Measurements from ENCODE around the gene PLP2.
"Not testable (repeated sequence)": the region's sequence is repeated elsewhere in the genome, so short reads cannot be mapped to it uniquely, and the experiment has no call there.

Gene PLP2

DNA sequence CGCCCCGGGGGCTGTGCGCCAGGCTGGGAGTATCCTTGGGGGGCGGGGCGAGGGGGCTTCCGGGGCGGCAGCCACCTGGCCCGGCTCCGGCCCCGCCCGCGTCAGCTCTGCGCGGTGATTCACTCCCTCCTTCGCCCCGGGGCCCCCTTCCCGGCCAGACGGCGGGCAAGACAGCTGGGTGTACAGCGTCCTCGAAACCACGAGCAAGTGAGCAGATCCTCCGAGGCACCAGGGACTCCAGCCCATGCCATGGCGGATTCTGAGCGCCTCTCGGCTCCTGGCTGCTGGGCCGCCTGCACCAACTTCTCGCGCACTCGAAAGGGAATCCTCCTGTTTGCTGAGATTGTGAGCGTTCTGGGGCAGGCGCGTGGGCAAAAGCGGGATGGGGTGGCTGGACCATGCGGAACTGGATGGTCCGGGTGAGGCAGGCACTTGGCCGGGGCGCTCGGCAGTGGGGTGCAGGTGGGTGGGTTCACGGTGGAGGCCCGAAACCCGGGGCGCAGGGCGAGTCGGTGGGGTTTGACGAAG is at the start of gene PLP2:
PLP2 (plus strand) TSS at position 147 of the 528 bp plus-strand sequence; CDS start at position 250, 103 bp downstream.
- H3K4me1 Mint-ChIP-seq = peaks cover 28 to 57% of the 10 kb centered on the region in 2 donors
- H3K9me3 Mint-ChIP-seq = peaks cover 0 to 7% of the 10 kb centered on the region in 2 donors
- H3K27me3 Mint-ChIP-seq = no peaks in the 10 kb centered on the region
- ATAC-seq (replicated peaks) (peak; percentile 45 to 58), DNase-seq (peak; percentile 55)
- H3K4me3 Mint-ChIP-seq = peak within 1 kb of the TSS; percentile 90 to 93
- H3K27ac Mint-ChIP-seq = peak within 1 kb of the TSS; percentile 96
- peaks cover 17 to 29% of the 10 kb centered on the region in 2 donors for H3K36me3 Mint-ChIP-seq

GRCh38 chrX:49122499-49122898 is 49.2 kb upstream of the PLP2 start:
- DNase-seq (no peak), ATAC-seq (replicated peaks) (no peak)
- Mint-ChIP-seq H3K27me3 (peaks cover 0 to 3% of the 10 kb centered on the region in 2 donors), H3K27ac (peak overlapping the region; percentile 97), H3K36me3 (peaks cover 14 to 27% of the 10 kb centered on the region in 2 donors), H3K4me3 (peak overlapping the region; percentile 93 to 97), H3K9me3 (no peaks in the 10 kb centered on the region), H3K4me1 (peaks cover 17 to 27% of the 10 kb centered on the region in 2 donors)

GRCh38 chrX:49127742-49128258 is 43.9 kb upstream of the PLP2 start:
- H3K27ac Mint-ChIP-seq; H3K27me3 Mint-ChIP-seq; H3K9me3 Mint-ChIP-seq; H3K4me1 Mint-ChIP-seq; H3K36me3 Mint-ChIP-seq; DNase-seq; H3K4me3 Mint-ChIP-seq; ATAC-seq (replicated peaks): not testable (repeated sequence)

GRCh38 chrX:49129427-49129826 is 42.3 kb upstream of the PLP2 start:
- DNase-seq = no peak

DNA sequence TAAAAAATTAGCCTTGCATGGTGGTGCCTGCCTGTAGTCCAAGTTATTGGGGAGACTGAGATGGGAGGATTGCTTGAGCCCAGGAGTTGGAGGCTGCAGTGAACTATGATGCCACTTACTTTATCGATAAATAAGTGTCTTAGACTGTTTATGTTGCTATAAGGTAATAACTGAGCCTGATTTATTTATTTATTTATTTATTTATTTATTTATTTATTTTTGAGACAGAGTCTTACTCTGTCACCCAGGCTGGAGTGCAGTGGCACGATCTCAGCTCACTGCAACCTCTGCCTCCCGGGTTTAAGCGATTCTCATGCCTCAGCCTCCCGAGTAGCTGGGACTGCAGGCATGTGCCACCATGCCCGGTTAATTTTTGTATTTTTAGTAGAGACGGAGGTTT is 39.4 kb upstream of the PLP2 start:
- not testable (repeated sequence) for H3K9me3 Mint-ChIP-seq; H3K36me3 Mint-ChIP-seq; H3K27ac Mint-ChIP-seq; H3K27me3 Mint-ChIP-seq; ATAC-seq (replicated peaks); H3K4me1 Mint-ChIP-seq; H3K4me3 Mint-ChIP-seq; DNase-seq

More at GRCh38 chrX:49129427-49129826, 42.3 kb upstream of the PLP2 start:
- Mint-ChIP-seq H3K27ac (no peak overlapping the region), H3K4me1 (no peaks in the 10 kb centered on the region), H3K9me3 (no peaks in the 10 kb centered on the region), H3K36me3 (no peaks in the 10 kb centered on the region), H3K4me3 (no peak overlapping the region), H3K27me3 (no peaks in the 10 kb centered on the region)
- ATAC-seq (replicated peaks) = peak; percentile 59 to 63

- Mint-ChIP-seq H3K9me3 (peaks cover 2 to 4% of the 10 kb centered on the region in 2 donors), H3K27ac (no peak overlapping the region), H3K4me3 (no peak overlapping the region), H3K27me3 (no peaks in the 10 kb centered on the region), H3K36me3 (peaks cover 3 to 5% of the 10 kb centered on the region in 2 donors), H3K4me1 (no peaks in the 10 kb centered on the region)
- DNase-seq = no peak
- ATAC-seq (replicated peaks) = no peak
Observed at GRCh38 chrX:49133759-49134158, 37.9 kb upstream of the PLP2 start.

DNA sequence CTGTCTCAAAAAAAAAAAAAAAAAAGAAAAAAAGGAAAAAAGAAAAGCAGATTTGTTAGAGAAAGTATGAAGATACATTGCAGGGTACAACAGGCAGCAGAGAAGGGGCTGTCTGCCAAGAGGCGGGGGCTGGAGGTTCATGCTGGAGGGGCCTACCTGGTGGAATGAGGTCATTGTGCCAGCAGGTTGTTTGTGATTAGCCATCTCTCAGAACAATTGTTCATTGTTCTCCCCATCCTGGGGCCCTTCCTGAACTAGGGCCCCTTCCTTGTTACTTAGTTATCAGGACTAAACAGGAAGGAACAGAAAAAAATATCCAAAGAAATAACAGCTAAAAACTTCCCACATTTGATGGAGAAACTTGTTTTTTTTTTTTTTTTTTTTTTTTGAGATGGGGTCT is 34.2 kb upstream of the PLP2 start:
- peaks cover 22 to 25% of the 10 kb centered on the region in 2 donors for H3K36me3 Mint-ChIP-seq
- no peak for ATAC-seq (replicated peaks)
- no peak overlapping the region for H3K4me3 Mint-ChIP-seq
- no peaks in the 10 kb centered on the region for H3K27me3 Mint-ChIP-seq
- H3K4me1 Mint-ChIP-seq = no peaks in the 10 kb centered on the region
- H3K9me3 Mint-ChIP-seq = peaks cover 10 to 26% of the 10 kb centered on the region in 2 donors
- no peak overlapping the region for H3K27ac Mint-ChIP-seq
- DNase-seq = no peak

DNA sequence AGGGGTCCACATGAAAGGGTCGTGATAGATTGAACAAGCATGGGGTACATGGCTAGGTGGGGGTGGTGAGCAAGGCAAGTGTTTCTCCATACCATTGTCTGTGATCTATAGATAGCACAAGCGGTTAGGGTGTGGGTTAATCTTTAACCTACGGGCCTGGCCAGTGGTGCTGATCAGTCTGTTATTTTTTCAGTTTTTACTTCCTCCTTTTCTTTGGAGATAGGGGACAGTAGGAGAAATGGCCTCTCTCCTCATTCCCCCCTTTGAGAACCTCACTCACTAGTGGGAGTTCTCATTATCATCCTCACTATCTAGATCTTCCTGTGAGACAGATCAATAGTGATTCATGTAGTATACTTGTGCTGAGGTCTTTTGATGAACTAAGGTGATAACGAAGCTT is 32.0 kb upstream of the PLP2 start:
- no peak overlapping the region for H3K4me3 Mint-ChIP-seq
- DNase-seq (no peak), ATAC-seq (replicated peaks) (no peak)
- H3K9me3 Mint-ChIP-seq = peaks cover 10 to 26% of the 10 kb centered on the region in 2 donors
- H3K27me3 Mint-ChIP-seq = no peaks in the 10 kb centered on the region
- H3K4me1 Mint-ChIP-seq = no peaks in the 10 kb centered on the region
- H3K27ac Mint-ChIP-seq = no peak overlapping the region
- H3K36me3 Mint-ChIP-seq = peaks cover 22 to 25% of the 10 kb centered on the region in 2 donors

GRCh38 chrX:49142264-49142663 is 29.4 kb upstream of the PLP2 start:
- H3K9me3 Mint-ChIP-seq = peaks cover 8 to 22% of the 10 kb centered on the region in 2 donors
- DNase-seq; ATAC-seq (replicated peaks); H3K27me3 Mint-ChIP-seq; H3K27ac Mint-ChIP-seq; H3K4me1 Mint-ChIP-seq; H3K4me3 Mint-ChIP-seq: not testable (repeated sequence)
- peaks cover 19 to 21% of the 10 kb centered on the region in 2 donors for H3K36me3 Mint-ChIP-seq

- H3K4me1 Mint-ChIP-seq; DNase-seq; ATAC-seq (replicated peaks); H3K4me3 Mint-ChIP-seq; H3K27me3 Mint-ChIP-seq; H3K27ac Mint-ChIP-seq: not testable (repeated sequence)
- H3K9me3 Mint-ChIP-seq = peaks cover 8 to 22% of the 10 kb centered on the region in 2 donors
- peaks cover 19 to 24% of the 10 kb centered on the region in 2 donors for H3K36me3 Mint-ChIP-seq
Observed at GRCh38 chrX:49143154-49143553, 28.5 kb upstream of the PLP2 start.

DNA sequence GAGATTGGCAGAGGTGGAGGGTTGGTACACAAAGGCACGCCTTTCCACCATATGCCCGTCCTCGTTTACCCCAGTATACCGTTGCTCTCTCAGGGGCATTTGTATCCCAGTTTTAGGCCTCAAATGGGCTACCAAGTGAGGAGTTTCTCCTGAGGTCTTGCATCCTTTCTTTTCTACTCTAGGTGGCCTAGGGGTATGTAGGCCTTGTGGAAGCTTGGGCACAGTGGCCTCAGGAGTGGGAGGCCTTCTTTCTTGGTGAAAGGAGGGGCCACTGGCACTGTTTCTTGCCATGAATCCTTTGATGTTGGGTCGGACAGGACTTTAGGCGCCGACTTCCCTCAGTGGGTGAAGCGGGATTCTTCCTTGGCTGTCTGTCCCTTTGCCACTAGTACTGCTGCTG is 24.4 kb upstream of the PLP2 start:
- no peak for DNase-seq
- H3K27ac Mint-ChIP-seq = no peak overlapping the region
- no peak for ATAC-seq (replicated peaks)

DNA sequence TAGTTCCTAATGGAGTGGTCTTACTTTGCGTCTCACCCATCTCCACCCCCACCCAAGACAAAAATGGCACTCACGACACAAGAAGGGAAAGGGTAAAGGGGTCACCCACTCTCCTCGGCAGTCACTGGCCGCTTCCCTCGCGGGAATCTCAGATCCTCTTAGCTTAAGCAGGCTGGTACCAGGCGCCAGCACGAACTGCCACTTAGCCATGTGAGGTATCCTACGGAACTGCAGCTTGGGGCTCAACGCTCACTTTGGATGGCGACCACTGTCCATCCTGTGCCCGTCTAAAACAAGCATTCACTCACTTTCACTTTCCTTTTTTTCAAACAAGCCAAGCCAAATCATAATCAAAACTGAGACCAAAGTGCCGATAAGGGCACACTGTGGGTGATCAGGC is 23.8 kb upstream of the PLP2 start:
- Mint-ChIP-seq H3K9me3 (no peaks in the 10 kb centered on the region), H3K27ac (no peak overlapping the region), H3K27me3 (no peaks in the 10 kb centered on the region), H3K36me3 (peaks cover 0 to 5% of the 10 kb centered on the region in 2 donors), H3K4me1 (peaks cover 2 to 10% of the 10 kb centered on the region in 2 donors), H3K4me3 (no peak overlapping the region)
- ATAC-seq (replicated peaks) (no peak), DNase-seq (no peak)

More for the DNA sequence above, 24.4 kb upstream of the PLP2 start:
- Mint-ChIP-seq H3K36me3 (peaks cover 0 to 5% of the 10 kb centered on the region in 2 donors), H3K9me3 (no peaks in the 10 kb centered on the region), H3K27me3 (no peaks in the 10 kb centered on the region), H3K4me1 (peaks cover 2 to 10% of the 10 kb centered on the region in 2 donors), H3K4me3 (no peak overlapping the region)

- not testable (repeated sequence) for H3K4me3 Mint-ChIP-seq; H3K27me3 Mint-ChIP-seq; H3K27ac Mint-ChIP-seq; H3K36me3 Mint-ChIP-seq; ATAC-seq (replicated peaks); H3K9me3 Mint-ChIP-seq; H3K4me1 Mint-ChIP-seq; DNase-seq
Observed at GRCh38 chrX:49148390-49149100, 23.2 kb upstream of the PLP2 start.

DNA sequence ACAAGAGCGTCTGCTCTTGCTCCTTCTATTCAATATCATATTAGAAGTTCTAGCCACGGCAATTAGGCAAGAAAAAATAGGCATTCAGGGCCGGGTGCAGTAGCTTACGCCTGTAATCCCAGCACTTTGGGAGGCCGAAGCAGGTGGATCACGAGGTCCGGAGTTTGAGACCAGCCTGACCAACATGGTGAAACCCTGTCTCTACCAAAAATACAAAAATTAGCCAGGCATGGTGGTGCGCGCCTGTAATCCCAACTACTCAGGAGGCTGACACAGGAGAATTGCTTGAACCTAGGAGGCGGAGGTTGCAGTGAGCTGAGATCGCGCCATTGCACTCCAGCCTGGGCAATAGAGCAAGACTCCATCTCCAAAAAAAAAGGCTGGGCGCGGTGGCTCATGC is 22.4 kb upstream of the PLP2 start:
- not testable (repeated sequence) for H3K27me3 Mint-ChIP-seq; H3K4me1 Mint-ChIP-seq; H3K36me3 Mint-ChIP-seq; H3K9me3 Mint-ChIP-seq; DNase-seq; H3K27ac Mint-ChIP-seq; H3K4me3 Mint-ChIP-seq; ATAC-seq (replicated peaks)

DNA sequence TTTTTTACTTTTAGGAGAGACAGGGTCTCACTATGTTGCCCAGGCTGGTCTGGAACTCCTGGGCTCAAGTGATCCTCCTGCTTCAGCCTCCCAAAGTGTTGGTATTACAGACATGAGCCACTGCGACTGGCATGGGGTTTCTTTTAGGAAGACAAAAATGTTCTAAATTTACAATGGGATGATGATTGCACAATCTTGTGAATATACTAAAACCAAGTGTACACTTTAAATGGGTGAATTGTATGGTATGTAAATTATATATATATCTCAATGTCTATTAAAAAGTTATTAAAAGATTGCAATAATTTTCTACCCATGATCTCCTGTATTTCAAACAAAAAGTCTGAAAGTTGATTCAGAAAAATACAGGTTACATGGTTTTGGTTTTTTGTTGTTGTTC is 18.2 kb upstream of the PLP2 start:
- DNase-seq (no peak), ATAC-seq (replicated peaks) (no peak)
- H3K36me3 Mint-ChIP-seq = peaks cover 0 to 1% of the 10 kb centered on the region in 2 donors
- H3K4me3 Mint-ChIP-seq = no peak overlapping the region
- no peaks in the 10 kb centered on the region for H3K27me3 Mint-ChIP-seq
- H3K4me1 Mint-ChIP-seq = peaks cover 6 to 22% of the 10 kb centered on the region in 2 donors
- no peaks in the 10 kb centered on the region for H3K9me3 Mint-ChIP-seq
- no peak overlapping the region for H3K27ac Mint-ChIP-seq
